Astrocyte (in vitro differentiated cells and primary cell): ENCODE measurements around the gene CPM. TPM values are rescaled to one million over a fixed set of nuclear protein-coding genes. Genes with fewer than 3 reads are reported as not detected.
"Not testable (repeated sequence)": the region's sequence is repeated elsewhere in the genome, so short reads cannot be mapped to it uniquely, and the experiment has no call there.

Experiments
- DNase-seq: peaks from one replicate; pipeline ENCODE4 v3.0.0-alpha.2; 2010; ENCODE audit warnings: low read depth
- FAIRE-seq: peaks from 2 replicates; lab custom pipeline; 2011; peaks lifted over from hg19 to GRCh38; lab: Jason Lieb, UNC
- H2AFZ ChIP-seq: 2 replicates; pipeline ENCODE4 v1.6.0; 2012; ENCODE audit warnings: low read depth, low read length, inconsistent platforms
- H3K27ac ChIP-seq: 2 replicates; pipeline ENCODE4 v1.5.1; 2011; ENCODE audit warnings: low read depth, low read length, inconsistent platforms
- H3K27me3 ChIP-seq: 2 replicates; pipeline ENCODE4 v1.6.0; 2011; ENCODE audit warnings: low read length, inconsistent platforms; ENCODE audit not compliant: insufficient read depth
- H3K36me3 ChIP-seq: 2 replicates; pipeline ENCODE4 v1.5.1; 2011; ENCODE audit warnings: low read length, inconsistent platforms; ENCODE audit not compliant: insufficient read depth
- H3K4me1 ChIP-seq: 2 replicates; pipeline ENCODE4 v1.5.1; 2011; ENCODE audit warnings: low read length, inconsistent platforms; ENCODE audit not compliant: insufficient read depth
- H3K4me2 ChIP-seq: 2 replicates; pipeline ENCODE4 v1.6.0; 2012; ENCODE audit warnings: low read length, inconsistent platforms
- H3K4me3 ChIP-seq: 2 replicates; pipeline ENCODE4 v1.5.1; 2011; ENCODE audit warnings: low read depth, mild to moderate bottlenecking, low read length, inconsistent platforms; ENCODE audit not compliant: insufficient read depth
- H3K79me2 ChIP-seq: 2 replicates; pipeline ENCODE4 v1.6.0; 2012; ENCODE audit warnings: mild to moderate bottlenecking, low read length, inconsistent platforms; ENCODE audit not compliant: insufficient read depth
- H3K9ac ChIP-seq: 2 replicates; pipeline ENCODE4 v1.6.0; 2012; ENCODE audit warnings: mild to moderate bottlenecking, low read length, inconsistent platforms
- H3K9me3 ChIP-seq: 2 replicates; pipeline ENCODE4 v1.5.1; 2012; ENCODE audit warnings: low read depth, mild to moderate bottlenecking, low read length, inconsistent platforms; ENCODE audit not compliant: insufficient read depth
- H4K20me1 ChIP-seq: 2 replicates; pipeline ENCODE4 v1.6.0; 2012; ENCODE audit warnings: low read length, inconsistent platforms; ENCODE audit not compliant: insufficient read depth
- H3K27ac Mint-ChIP-seq: one replicate; pipeline ENCODE4 v1.8.0; 2021; ENCODE audit warnings: mild to moderate bottlenecking, mixed read lengths; ENCODE audit not compliant: unreplicated experiment
- H3K27me3 Mint-ChIP-seq: one replicate; pipeline ENCODE4 v1.8.0; 2021; ENCODE audit warnings: low read depth, mixed read lengths; ENCODE audit not compliant: unreplicated experiment
- H3K36me3 Mint-ChIP-seq: one replicate; pipeline ENCODE4 v1.8.0; 2021; ENCODE audit warnings: low read depth, mixed read lengths; ENCODE audit not compliant: unreplicated experiment
- H3K4me1 Mint-ChIP-seq: one replicate; pipeline ENCODE4 v1.8.0; 2021; ENCODE audit warnings: low read depth, mixed read lengths; ENCODE audit not compliant: unreplicated experiment
- H3K4me3 Mint-ChIP-seq: one replicate; pipeline ENCODE4 v1.8.0; 2021; ENCODE audit warnings: mild to moderate bottlenecking, moderate library complexity, mixed read lengths; ENCODE audit not compliant: unreplicated experiment
- H3K9me3 Mint-ChIP-seq: one replicate; pipeline ENCODE4 v1.8.0; 2021; ENCODE audit warnings: mild to moderate bottlenecking, mixed read lengths; ENCODE audit not compliant: unreplicated experiment
- CTCF ChIP-seq: IDR thresholded peaks from 2 replicates; pipeline ENCODE4 v1.5.1; 2011; ENCODE audit warnings: low read depth, mild to moderate bottlenecking, inconsistent platforms, low read length, moderate library complexity; ENCODE audit not compliant: insufficient read depth
- EZH2 ChIP-seq: IDR thresholded peaks from 2 replicates; pipeline ENCODE4 v1.6.1; 2012; ENCODE audit warnings: mild to moderate bottlenecking, low read length, inconsistent platforms; ENCODE audit not compliant: insufficient read depth
- total RNA-seq: library from RNA; stranded (reverse); gene quantifications from 2 replicates; pipeline ENCODE4 v1.2.1, GENCODE V29; 2021

CPM gene
- total RNA-seq, 1 donor from 2014 or later: 2.7 TPM

GRCh38 chr12:68823696-68824095 lies 109.3 kb downstream of the CPM start:
- peaks cover 60% of the 10 kb centered on the region for H3K36me3 ChIP-seq
- no peak for FAIRE-seq
- peaks cover 42% of the 10 kb centered on the region for H3K4me1 Mint-ChIP-seq

GRCh38 chr12:68821357-68822188 lies 111.4 kb downstream of the CPM start:
- no peak for TF ChIP-seq CTCF
- Histone ChIP-seq H3K27me3 (no peaks in the 10 kb centered on the region), H3K4me2 (peak overlapping the region; percentile 19), H3K36me3 (peaks cover 59% of the 10 kb centered on the region), H2AFZ (no peak overlapping the region), H3K27ac (no peak overlapping the region), H3K79me2 (peaks cover 74% of the 10 kb centered on the region), H4K20me1 (peaks cover 82% of the 10 kb centered on the region), H3K4me1 (peaks cover 14% of the 10 kb centered on the region), H3K4me3 (no peak overlapping the region), H3K9me3 (no peaks in the 10 kb centered on the region), H3K9ac (no peak overlapping the region)
- peak overlapping the region; percentile 79 for H3K4me3 Mint-ChIP-seq
- peaks cover 22% of the 10 kb centered on the region for H3K36me3 Mint-ChIP-seq
- FAIRE-seq: no peak
- H3K4me1 Mint-ChIP-seq: peaks cover 40% of the 10 kb centered on the region
- peak overlapping the region; percentile 81 for H3K27ac Mint-ChIP-seq
- H3K27me3 Mint-ChIP-seq: no peaks in the 10 kb centered on the region
- H3K9me3 Mint-ChIP-seq: no peaks in the 10 kb centered on the region
- no peak for DNase-seq

More at GRCh38 chr12:68823696-68824095, 109.3 kb downstream of the CPM start:
- H2AFZ ChIP-seq: no peak overlapping the region
- H3K79me2 ChIP-seq: peaks cover 71% of the 10 kb centered on the region
- TF ChIP-seq CTCF (no peak), EZH2 (no peak)
- H3K9ac ChIP-seq: no peak overlapping the region
- peak; percentile 80 for DNase-seq
- H4K20me1 ChIP-seq: peaks cover 85% of the 10 kb centered on the region
- peaks cover 25% of the 10 kb centered on the region for H3K36me3 Mint-ChIP-seq
- H3K27ac Mint-ChIP-seq: peak overlapping the region; percentile 79
- peak overlapping the region; percentile 28 for H3K27ac ChIP-seq
- H3K27me3 Mint-ChIP-seq: no peaks in the 10 kb centered on the region
- H3K9me3 Mint-ChIP-seq: no peaks in the 10 kb centered on the region
- H3K27me3 ChIP-seq: no peaks in the 10 kb centered on the region
- H3K4me3 Mint-ChIP-seq: peak overlapping the region; percentile 51
- H3K4me3 ChIP-seq: no peak overlapping the region
- no peaks in the 10 kb centered on the region for H3K9me3 ChIP-seq
- H3K4me1 ChIP-seq: peaks cover 19% of the 10 kb centered on the region
- peak overlapping the region; percentile 7 for H3K4me2 ChIP-seq

GRCh38 chr12:68819481-68819880 lies 113.5 kb downstream of the CPM start:
- H3K27me3 Mint-ChIP-seq, H2AFZ ChIP-seq, H3K9me3 Mint-ChIP-seq, H3K27ac ChIP-seq, H3K4me2 ChIP-seq, H3K9me3 ChIP-seq, H3K4me1 ChIP-seq, FAIRE-seq, H3K9ac ChIP-seq, DNase-seq, H3K4me3 ChIP-seq, H3K27me3 ChIP-seq: not testable (repeated sequence)
- peaks cover 25% of the 10 kb centered on the region for H3K36me3 Mint-ChIP-seq
- H3K4me3 Mint-ChIP-seq: peak overlapping the region; percentile 67
- Histone ChIP-seq H3K36me3 (peaks cover 64% of the 10 kb centered on the region), H3K79me2 (peaks cover 87% of the 10 kb centered on the region), H4K20me1 (peaks cover 92% of the 10 kb centered on the region)
- peaks cover 39% of the 10 kb centered on the region for H3K4me1 Mint-ChIP-seq
- peak overlapping the region; percentile 83 for H3K27ac Mint-ChIP-seq
